NCI-H2107 treated with DMSO at 0.1 percent for 48 hours (cell line): ENCODE results near the gene ADAM12.

Source experiments
- DNase-seq: peaks from one replicate; lab custom pipeline; 2025; ENCODE audit not compliant: unreplicated experiment; lab: John Stamatoyannopoulos, UW

The ADAM12 gene

DNA sequence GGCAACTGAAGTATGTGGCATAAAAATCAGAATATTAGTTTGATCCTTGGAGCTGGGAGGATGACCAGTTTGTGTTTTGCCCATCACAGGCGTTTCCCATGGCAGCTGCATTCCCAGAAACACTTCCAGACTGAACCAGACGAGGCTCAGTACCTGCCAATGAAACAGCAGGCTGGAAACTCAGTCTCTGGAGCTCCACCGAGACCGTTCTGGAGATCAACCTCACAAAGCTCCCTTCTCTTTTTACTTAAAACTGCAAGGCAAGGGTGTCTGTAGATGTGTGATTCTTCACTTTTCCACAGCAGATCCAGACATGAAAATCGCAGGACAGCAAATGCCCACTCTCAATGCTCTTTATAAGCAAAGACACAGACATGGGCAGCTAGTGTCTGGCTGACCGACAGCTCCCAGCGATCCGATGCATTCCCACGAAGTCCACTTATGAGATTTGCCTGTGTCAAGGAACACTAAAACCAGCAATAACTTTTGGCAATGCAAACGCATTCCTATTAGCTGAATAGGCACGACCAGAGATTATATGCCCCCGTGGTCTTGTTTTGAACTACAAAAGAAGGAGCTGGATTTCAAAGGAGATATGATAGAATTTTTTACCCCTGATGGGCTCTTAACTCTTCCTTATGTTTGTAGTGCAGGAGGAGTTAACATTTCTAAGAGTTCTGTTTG is 72.6 kb downstream of the ADAM12 start:
- DNase-seq, result no peak

DNA sequence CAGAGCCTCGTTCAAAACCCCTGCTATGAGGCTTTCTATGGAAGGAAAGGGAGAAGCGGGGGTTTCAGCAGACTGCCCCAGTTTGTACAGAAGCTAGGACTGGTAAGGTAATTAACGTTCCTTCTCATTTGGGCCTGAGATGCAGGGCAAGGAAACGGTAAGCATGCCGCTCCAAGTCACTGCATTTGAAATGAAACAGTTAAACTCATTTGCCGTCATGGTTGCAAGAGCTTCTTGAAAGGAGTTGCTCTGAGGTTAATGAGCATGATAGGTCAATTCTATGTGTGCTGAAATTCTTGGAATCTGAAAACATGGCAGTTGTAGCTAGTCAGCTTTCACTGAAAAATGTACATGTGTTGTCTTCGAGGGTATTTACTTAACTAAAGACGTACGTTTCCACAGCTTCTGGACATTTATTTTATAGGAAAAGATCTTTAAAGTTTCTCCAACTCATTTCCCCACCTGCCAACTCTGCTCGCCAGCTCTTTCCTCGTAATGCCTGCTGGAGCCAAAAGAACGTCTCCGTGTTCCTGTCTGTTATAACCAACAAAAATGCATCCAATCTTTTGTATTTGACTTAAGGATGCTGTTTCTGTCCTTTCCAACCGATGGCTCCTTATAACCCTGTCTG is 73.3 kb downstream of the ADAM12 start:
- DNase-seq, result no peak

DNA sequence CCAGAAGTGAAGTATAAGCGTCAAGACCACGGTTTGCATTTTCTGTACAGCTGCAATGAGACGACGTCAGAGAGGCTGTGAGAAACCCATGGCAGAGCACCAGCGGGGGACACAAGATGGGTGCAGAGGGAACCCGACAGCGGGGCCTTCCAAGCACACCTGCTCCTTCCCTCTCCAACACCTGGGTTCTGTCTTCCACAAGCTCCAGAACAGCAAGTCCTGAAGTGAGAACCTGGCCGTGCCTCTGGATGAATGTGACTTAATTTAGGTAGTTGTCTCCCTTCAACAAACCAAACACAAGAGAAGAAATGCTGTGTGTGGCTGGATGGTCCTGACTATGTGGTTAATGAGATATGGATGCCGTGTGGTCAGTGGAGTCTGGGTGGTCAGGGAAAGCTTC is 76.1 kb downstream of the ADAM12 start:
- DNase-seq, result no peak

DNA sequence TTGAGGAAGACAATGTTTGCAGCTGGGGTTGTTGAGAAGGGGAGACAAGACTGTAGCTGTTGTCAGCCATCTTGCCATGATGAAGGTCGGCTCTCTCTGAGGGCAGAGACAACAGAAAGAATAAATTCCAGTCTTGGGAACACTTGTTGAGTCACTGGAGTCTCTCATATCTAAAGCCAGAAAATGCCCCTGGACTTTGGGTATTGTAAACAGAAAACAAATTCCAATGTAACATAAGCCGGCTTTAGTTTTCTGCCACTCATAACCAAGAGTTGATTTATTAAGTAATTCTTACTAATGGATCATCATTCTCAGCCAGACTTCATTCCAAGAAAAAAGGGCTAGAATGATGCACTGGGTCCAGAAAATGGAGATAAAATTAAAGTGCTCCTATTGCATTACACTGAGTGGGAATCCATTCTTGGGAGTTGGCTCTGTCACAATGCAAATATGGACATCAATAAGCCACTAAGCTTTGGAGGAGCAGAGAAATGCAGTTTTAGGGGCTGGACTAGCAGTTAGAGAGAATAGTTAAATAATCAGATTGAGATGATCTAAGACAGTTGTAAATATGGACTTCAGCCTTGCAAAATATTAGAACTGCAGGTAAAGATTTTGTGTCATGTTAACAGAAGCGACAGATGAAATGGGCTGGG is 78.9 kb downstream of the ADAM12 start:
- no peak for DNase-seq

DNA sequence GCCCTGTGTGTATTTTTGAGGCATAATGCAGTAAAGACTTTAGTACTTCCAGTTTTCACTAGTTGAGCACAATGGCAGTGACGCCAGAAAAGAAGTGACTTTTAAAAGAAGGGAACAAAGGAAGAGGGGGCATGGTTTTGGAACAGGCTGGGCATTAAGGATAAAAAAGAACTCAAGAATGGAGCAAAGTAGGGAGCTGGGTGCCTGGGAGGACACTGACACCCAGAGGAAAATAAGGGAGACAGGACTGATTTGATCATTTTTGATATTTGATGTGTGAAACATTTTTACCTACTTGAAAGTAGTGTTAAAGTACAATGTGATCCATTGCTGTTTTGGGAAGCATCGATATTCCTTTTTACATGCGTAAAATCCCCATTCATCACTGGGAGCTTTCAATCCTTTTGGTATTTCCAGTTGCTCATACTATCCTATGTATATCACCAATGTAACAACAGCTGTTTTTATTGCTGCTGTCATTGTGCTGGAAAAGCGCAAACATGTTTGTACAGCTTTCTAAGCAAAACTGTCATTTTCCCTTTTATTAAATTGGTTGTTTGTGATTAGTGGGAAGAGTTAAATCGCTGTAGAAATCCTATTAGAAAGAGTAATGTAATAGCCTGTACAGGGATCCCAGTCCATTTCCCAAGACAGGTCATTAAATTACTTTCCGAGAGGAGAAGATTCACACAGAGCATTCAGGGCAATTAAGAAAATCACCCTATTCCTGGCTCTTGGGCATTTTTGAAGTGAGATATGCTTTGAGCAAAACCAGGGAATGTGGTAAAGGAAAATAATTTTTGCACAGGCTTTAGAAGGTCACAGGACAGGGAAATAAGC is 85.2 kb downstream of the ADAM12 start:
- no peak for DNase-seq

DNA sequence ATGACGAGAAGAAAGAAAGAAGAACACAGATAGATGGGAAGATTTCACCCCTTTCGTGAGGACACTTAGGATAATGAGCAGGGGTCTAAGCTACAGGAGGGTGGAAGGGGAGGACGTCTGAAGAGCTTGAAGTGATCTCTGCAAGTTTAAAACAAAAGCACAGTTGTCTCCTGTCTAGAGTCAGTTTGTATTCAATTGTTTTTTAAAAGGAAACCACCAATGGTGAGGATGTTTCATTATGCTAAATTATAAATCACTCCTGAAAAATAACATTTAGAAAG is 85.9 kb downstream of the ADAM12 start:
- no peak for DNase-seq

DNA sequence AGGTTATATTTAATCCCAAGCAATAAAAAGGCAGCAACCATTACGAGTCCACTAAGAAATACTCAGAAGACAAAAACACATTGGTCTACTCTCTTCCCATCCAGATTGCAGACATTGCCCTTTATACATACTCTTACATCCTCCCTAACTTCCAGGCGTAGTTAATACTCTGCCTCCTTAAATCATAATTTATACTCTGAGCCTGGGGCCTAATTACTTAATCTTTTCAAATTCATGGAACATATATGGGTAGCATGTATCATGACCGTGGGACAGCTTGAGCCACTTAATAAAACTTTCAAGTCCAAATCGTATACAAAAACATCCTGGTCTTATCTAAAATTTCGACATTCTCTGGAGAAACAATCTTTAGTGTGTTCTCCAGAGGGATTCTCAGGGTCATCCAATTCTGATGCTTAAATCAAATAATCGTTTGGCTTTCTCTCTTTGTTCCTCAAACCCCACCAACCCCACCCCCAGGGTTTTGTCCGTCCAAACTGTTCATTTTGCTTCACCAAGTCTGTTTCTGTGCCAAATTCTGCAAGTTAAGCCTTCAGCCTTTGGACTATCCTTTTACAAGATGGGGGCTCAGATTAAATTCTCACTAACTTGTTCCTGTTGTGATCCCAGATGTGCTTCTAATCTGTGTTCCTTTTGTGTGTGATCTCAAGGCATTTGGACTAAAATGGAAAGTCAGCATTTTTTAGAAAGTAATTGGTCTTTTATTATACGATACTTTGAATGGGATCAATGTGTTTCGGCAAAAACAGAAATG is 86.4 kb downstream of the ADAM12 start:
- DNase-seq, result no peak

DNA sequence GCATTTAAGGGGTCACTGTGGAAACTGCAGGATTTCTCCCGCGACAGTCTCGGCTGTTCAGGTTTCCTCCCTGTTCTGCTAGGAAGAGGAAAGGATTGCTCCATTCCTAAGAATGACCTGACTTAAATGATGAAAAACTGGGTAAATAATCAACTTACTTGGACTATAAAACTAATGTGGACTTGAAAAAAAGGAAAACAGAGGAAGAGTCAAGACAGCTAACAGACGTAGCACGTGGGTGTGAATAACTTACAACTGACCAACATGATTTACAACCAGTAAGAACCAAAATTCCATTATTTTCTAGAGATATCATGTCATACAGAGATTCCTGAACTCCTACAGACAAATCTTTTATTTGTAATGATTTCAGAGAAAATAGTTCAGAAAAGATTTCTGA is 93.8 kb downstream of the ADAM12 start:
- no peak for DNase-seq

DNA sequence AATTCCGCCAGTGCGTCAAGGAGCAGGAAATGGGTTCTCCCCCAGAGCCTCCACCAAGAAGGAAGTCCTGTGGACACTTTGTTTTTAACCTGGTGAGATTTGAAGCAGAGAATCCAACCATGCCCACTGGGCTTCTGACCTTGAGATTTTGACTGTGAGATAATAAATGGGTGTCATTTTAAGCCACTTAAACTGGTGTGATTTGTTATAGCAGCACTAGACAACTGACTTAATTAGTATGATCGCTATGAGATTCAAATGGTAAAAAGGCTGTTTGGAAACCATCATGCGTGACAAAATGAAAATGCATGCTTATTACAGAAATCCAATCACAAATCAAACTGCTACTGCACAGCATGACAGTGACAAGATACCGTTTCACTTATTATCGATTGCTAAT is 98.0 kb downstream of the ADAM12 start:
- DNase-seq, result no peak

DNA sequence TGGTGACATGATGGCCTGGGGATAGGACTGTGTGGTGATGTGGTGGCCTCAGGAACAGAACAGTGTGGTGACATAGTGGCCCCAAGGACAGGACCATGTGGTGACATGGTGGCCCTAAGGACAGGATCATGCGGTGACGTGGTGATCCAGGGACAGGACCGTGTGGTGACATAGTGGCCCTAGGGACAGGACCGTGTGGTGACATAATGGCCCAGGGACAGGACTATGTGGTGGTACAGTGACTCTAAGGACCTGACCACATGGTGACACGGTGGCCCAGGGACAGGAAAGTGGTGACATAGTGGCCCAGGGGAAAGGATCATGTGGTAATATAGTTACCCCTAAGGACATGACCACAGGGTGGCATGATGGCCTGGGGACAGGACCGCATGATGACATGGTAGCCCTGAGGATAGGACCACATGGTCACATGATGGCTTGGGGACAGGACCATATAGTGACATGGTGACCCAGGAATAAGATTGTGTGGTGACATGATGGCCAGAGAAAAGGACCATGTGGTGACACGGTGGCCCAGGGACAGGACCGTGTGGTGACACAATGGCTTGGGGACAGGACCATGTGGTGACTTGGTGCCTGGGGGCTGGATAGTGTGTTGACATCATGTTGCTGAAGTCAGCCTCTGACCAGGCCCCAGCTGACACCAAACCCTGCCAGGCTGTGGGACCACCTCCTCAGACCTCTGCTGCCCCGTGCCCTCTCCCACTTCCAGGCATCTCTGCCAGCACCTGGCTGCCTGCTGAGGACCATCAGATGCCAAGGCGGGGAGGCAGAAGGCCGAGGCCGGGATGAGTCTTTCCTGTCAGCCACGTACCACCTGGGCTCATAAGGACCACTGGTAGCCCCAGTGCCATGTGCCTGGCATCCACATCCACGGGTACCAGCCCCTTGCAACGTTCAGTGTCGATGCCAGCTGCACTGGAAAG is 99.5 kb downstream of the ADAM12 start:
- no peak for DNase-seq

DNA sequence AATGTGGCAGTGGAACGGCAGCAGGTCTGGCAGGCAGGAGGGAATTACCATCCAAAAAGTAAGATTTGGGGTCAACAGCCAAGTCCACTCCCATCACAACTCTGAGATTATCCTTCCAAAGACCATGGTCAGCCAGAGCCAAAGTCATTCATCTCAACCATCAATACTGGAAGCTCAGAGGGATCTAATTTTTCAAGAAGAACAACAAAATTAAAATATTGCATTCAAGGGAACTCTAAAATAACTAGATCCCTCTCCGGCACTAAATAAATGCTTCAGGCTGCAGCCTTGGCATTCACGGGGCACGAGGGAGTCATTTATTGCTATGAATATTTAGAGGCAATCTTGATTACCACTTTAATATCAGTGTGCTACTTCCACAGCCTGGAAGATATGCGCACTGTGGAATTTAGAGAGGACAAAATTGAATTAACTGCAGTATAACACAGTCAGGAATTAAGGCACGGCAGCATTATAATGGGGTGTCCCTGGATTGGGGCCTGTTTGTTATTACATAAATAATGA is 102.0 kb downstream of the ADAM12 start:
- DNase-seq, result no peak

DNA sequence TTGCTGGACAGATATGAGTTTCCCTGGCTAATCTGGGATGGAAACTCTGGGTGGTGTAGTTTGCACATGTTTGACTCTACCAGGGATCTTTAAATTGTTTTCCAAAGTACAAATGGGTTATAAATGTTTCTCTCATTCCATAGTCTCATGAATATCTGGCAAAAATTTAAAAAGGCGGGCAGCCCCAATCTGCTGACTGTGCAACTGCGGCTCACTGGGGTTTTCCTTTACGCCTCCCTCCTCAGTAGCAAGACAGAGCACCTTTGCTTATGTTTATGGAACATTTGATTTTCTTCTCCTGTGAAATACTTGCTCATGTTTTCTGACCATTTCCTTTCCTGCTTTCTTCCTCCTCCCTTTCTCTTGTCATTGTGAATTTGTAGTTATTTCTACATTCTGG is 105.0 kb downstream of the ADAM12 start:
- DNase-seq, result no peak

DNA sequence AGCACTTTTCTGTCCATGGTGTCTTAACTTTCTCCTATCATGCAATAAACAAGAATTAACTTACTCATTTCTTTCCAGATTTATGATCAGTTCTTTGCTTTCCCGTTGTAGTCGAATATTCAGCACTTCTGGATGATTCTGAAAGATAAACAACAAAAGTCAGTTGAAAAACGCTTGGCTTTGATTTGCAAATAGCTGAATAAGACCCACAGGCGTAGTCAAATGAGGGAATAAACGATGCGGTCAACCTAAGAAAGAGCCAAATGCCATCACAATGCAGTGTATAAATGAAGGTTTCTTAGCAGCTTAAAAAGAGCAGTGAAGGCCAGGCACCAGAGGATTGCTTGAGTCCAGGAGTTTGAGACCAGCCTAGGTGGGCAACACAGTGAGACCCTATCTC is 109.4 kb downstream of the ADAM12 start:
- DNase-seq, result no peak

DNA sequence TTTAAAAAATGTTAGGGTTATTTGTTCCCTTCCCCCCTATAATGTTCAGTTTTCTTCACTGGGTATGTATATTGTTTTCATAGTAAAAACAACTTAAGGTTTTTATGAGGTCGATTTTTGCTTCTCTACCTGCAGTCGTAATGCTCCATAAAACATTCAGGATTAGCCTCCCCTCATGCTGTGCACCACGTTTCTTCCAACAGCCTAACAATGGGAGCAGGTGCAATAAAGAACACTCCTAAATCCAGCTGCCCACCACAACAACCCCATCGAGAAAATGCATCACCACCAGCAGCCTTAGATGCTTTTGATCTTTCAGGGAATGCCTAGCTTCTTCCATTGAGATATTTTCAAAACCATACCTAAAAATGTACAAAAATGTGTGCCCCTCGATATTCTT is 111.1 kb downstream of the ADAM12 start:
- DNase-seq, result no peak

DNA sequence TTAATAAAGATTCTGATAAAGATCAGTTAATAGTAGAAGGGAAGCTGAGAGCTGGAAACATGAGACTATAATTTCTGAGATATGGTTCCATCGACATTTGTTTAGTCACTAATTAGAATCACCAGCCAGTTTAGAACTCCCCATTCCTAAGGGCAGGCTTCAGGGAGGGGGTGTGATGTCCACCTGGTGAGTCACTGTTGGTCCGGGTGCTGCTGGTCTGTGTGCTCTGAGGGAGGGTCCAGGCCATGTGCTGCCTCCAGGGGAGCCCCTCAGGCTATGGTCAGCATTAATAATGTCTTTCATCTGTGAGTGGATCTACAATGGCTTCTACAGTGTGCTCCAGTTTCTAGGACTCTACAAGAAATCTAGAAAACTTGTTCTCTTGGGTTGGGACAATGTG is 115.8 kb downstream of the ADAM12 start:
- DNase-seq, result no peak

DNA sequence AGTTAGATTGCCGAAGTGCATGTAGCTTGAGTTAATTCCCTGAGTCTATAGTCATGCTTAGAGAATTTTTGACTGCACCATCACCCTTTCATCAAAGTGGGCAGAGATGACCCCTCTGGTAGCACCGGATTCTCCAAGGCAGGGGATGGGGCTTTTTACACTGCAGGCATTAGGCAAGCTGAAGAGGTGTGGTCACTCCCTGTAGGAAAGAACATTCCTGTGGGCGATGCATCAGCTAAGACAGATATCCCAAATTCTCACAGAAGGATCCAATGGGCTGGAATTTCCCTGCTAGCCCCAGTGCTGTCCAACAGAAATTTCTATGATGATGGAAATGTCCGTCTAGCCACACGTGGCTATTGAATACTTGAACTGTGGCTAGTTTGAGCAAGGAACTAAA is 118.2 kb downstream of the ADAM12 start:
- no peak for DNase-seq

DNA sequence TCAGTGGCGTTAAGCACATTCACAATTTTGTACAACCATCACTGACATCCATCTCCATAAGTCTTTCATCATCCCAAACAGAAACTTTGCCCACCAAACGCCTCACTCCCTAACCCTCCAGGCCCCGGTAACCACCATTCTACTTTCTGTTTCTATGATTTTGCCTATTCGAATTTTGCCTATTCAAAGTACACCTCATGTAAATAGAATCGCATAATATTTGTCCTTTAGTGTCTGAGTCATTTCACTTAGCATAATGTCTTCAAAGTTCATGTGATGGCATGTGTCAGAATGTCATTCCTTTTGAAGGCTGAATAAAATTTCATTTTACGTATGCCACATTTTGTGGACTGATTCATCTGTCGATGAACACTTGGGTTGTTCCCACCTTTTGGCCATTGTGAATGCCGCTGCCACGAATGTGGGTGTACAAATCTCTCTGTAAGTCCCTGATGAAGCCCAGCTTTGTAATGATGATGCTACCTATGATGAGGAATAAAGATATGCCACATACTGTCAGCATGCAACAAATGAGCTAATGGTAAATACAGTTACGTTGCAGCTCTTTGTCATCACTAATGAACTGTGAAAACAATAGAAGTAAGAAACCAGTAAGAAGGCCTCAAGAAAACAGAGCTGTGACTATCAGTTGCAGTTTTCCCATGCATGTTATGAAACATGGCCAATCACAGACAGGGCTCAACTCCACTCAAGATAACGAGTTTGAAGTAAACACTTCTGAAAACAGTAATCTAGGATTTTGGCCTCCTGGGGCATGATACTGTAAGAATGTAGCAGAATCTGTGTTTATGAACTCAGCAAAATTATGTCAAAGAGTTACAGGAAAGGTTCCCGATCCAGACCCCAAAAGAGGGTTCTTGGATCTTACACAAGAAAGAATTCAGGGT is 120.0 kb downstream of the ADAM12 start:
- no peak for DNase-seq

DNA sequence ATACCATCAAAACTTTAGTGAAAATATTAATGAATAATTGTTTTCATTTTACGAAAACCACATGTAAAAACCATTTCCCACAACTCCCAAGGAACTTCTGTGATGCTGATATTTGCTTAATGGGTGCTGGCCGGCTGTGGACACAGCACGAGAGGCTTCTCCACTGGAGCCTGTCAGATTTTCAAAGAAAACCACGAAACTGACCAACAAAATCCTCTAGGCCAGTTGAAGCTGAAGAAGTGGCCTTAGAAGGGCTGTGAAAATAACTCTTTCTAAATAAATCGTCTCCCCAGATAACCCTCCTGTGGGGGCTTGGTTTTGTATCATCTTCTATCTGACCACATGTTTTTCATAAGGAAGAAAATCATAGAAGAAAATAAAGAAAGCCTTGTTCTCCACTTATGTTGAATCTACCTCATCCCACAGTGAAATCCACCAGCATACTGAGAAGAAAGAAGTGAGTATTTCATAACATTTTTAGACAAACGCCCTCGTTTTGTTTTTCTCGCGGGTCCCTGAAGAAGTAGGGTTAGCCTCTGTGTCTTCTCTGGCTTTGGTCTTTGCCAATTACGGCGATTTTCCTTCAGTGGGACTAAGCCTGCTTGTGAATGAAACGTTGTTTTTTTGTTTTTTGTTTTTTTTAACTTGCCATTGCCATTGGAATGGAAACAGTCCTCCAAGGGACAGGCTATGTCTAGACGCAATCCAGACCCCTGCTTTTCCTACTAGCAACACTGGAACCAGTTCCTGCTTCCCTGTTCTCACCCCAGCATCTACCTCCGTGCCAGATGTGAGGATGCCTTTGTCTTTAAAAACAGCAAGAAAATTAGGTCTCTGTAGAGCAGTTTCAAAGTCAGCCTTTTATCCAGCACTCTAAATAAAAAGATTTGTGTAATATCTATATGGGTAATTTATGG is 123.9 kb downstream of the ADAM12 start:
- DNase-seq, result no peak
